MM.1S (cell line): ENCODE data around the gene TENM4.

Experiments used
- CTCF ChIP-seq: fragments of 300-600 bp; sonication (generic); IDR thresholded peaks from 2 replicates; pipeline ENCODE4 v1.5.1; 2016; ENCODE audit warnings: antibody characterized with exemption, low read length, mixed read lengths
- EZH2 ChIP-seq: fragments of 300-600 bp; sonication (generic); optimal IDR thresholded peaks from 2 replicates; pipeline ENCODE3; 2017; ENCODE audit warnings: low read depth, mild to moderate bottlenecking, antibody characterized with exemption, low read length, mixed read lengths

- TF ChIP-seq CTCF, result no peak
- no peak for TF ChIP-seq EZH2
Measured at GRCh38 chr11:79232346-79232745, 208.5 kb downstream of the TENM4 start.
